Keratinocyte (primary cell): ENCODE results near the gene MCOLN3. TPM values are rescaled to one million over a fixed set of nuclear protein-coding genes. Genes with fewer than 3 reads are reported as not detected.

ENCODE experiments used
- DNase-seq: peaks from one replicate; pipeline ENCODE4 v3.0.0-alpha.2; 2011; ENCODE audit warnings: low read depth, missing footprints, low spot score
- FAIRE-seq: peaks from 2 replicates; lab custom pipeline; 2011; peaks lifted over from hg19 to GRCh38; lab: Jason Lieb, UNC
- H2AFZ ChIP-seq: 2 replicates; pipeline ENCODE4 v1.6.0; 2012; ENCODE audit warnings: low read length, control low read depth, inconsistent platforms; ENCODE audit not compliant: control insufficient read depth
- H3K27ac ChIP-seq: 2 replicates; pipeline ENCODE4 v1.5.1; 2011; ENCODE audit warnings: low read length; ENCODE audit not compliant: control insufficient read depth, insufficient read depth
- H3K27me3 ChIP-seq: 3 replicates; pipeline ENCODE4 v1.6.0; 2011; ENCODE audit warnings: low read length; ENCODE audit not compliant: control insufficient read depth, insufficient read depth; ENCODE audit errors: extremely low read depth
- H3K36me3 ChIP-seq, 2 experiments: 2 replicates in 1 of 2; 3 replicates in 1 of 2; pipeline ENCODE4 v1.5.1; 2011; ENCODE audit warnings: low read length in 2 of 2, mild to moderate bottlenecking in 1 of 2; ENCODE audit not compliant: control insufficient read depth in 2 of 2, insufficient read depth in 2 of 2; ENCODE audit errors: extremely low read depth in 1 of 2
- H3K4me1 ChIP-seq: 3 replicates; pipeline ENCODE4 v1.5.1; 2011; ENCODE audit warnings: low read length; ENCODE audit not compliant: control insufficient read depth, insufficient read depth; ENCODE audit errors: extremely low read depth
- H3K4me2 ChIP-seq: 3 replicates; pipeline ENCODE4 v1.6.0; 2011; ENCODE audit warnings: low read depth, low read length; ENCODE audit not compliant: control insufficient read depth, insufficient read depth; ENCODE audit errors: extremely low read depth
- H3K4me3 ChIP-seq, 3 experiments: fragments of 200-600 bp in 1 of 3; sonication (generic) in 1 of 3; 2 replicates in 2 of 3; 3 replicates in 1 of 3; pipeline ENCODE4 v1.5.1; 2011 to 2016; ENCODE audit warnings: low read length in 3 of 3, mild to moderate bottlenecking in 3 of 3, control low read depth in 2 of 3, inconsistent platforms in 1 of 3, low read depth in 1 of 3, mixed read lengths in 1 of 3, mixed run types in 1 of 3, moderate library complexity in 1 of 3; ENCODE audit not compliant: control insufficient read depth in 2 of 3, insufficient read depth in 2 of 3; ENCODE audit errors: extremely low read depth in 1 of 3
- H3K79me2 ChIP-seq: 2 replicates; pipeline ENCODE4 v1.6.0; 2012; ENCODE audit warnings: low read length; ENCODE audit not compliant: control insufficient read depth, insufficient read depth
- H3K9ac ChIP-seq: 3 replicates; pipeline ENCODE4 v1.6.0; 2011; ENCODE audit warnings: low read length; ENCODE audit not compliant: control insufficient read depth, insufficient read depth; ENCODE audit errors: extremely low read depth
- H3K9me1 ChIP-seq: 3 replicates; pipeline ENCODE4 v1.6.0; 2011; ENCODE audit warnings: low read length; ENCODE audit not compliant: control insufficient read depth, insufficient read depth; ENCODE audit errors: extremely low read depth
- H3K9me3 ChIP-seq: 2 replicates; pipeline ENCODE4 v1.5.1; 2012; ENCODE audit warnings: low read depth, low read length; ENCODE audit not compliant: control insufficient read depth
- H4K20me1 ChIP-seq: 3 replicates; pipeline ENCODE4 v1.6.0; 2011; ENCODE audit warnings: low read length; ENCODE audit not compliant: control insufficient read depth, insufficient read depth; ENCODE audit errors: extremely low read depth
- CTCF ChIP-seq, 3 experiments: IDR thresholded peaks in 1 of 3; conservative IDR thresholded peaks in 1 of 3; optimal IDR thresholded peaks in 1 of 3; 2 replicates in 2 of 3; 3 replicates in 1 of 3; pipeline versions ENCODE3 to v1.5.1; 2011; ENCODE audit warnings: low read length in 3 of 3, mild to moderate bottlenecking in 3 of 3, moderate library complexity in 2 of 3, control low read depth in 1 of 3, inconsistent platforms in 1 of 3; ENCODE audit not compliant: insufficient read depth in 2 of 3; ENCODE audit errors: extremely low read depth in 1 of 3
- EZH2 ChIP-seq: IDR thresholded peaks from one replicate; pipeline ENCODE4 v1.6.1; 2012; ENCODE audit warnings: inconsistent platforms, mild to moderate bottlenecking, low read length, moderate library complexity
- dilution Hi-C: fragments of 300-500 bp; cut with MboI; formaldehyde crosslinking; loops from one replicate; pipeline ENCODE4 v1.7.0; 2020; ENCODE audit warnings: low sequenced_read_pairs; ENCODE audit not compliant: extremely low pct_ligation_motif_present
- polyA plus RNA-seq, 5 experiments: library from polyadenylated mRNA; depleted of rRNA in 3 of 5; stranded (reverse) in 3 of 5; stranded (forward) in 1 of 5; unstranded in 1 of 5; fragments of >200 nt; gene quantifications; 1 replicate in 1 of 5; 2 replicates in 3 of 5; 3 replicates in 1 of 5; pipeline versions ENCODE4 v1.2.1 to v1.2.3, GENCODE V29; 2011 to 2012; ENCODE audit warnings: missing spikeins in 2 of 5, low read depth in 1 of 5, low replicate concordance in 1 of 5

Gene MCOLN3
- polyA plus RNA-seq, 1 donor (not counting 4 experiments of a cell fraction or from before 2014, with no cell fraction given), result 15.4 TPM

DNA sequence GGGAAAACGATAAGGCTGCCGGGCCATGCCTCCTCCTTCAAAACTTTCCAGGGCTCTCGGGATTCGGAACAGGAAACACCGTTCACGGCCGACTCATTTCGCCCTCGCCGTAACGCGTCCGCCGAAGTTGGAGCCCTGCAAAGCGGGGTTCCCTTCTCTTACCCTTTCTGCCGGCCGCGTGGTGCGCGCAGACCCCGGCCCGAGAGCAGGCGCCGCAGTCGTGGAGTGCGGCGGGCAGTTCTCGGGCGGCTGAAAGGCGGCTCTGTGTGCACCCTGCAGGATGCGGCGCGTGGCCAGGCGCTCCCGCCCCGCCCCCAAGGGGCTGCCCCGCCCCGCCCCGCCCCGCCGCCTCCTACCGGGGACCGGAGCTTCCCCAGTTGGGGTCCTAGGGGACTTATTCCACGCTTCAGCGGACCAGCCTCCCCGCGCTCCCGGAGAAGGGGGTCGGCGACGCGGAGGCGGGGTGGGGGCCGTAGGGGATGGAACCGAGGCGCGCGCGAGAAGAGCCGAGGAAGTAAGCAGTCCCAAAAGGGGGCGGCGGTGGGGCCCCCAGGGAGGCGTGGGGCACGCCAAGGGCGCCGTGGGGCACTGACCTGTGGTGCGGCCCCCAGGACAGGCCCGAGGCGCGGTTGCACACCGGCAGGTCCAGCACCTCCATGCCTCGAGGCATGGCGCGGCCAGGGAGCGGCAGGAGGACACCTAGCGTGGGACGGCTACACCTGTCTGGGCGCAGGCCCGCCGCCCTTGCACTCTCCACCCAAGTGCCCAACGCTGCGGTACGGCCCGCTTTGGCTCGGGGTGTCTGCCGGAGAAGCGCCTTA, 51.2 kb downstream of the MCOLN3 start, which contains the start of gene MCOLN2:
Gene MCOLN2 (minus strand): TSS at position 268 of the 821 bp plus-strand sequence. CDS start 241 bp downstream, at position 27.
- dilution Hi-C loops, result no loop called here
- H4K20me1 ChIP-seq, result no peaks in the 10 kb centered on the region
- TF ChIP-seq CTCF (optimal IDR thresholded peaks at IDR 0.05 in 1 of 3, IDR thresholded peaks at IDR 0.05 in 1 of 3, conservative IDR thresholded peaks at IDR 0.05 in 1 of 3; ENCODE audit: extremely low read depth in 1 of 3, insufficient read depth in 2 of 3, low read length in 3 of 3), result no peak
- TF ChIP-seq EZH2, result no peak
- H3K4me2 ChIP-seq, result peak within 1 kb of the TSS; percentile 91
- DNase-seq (no peak), FAIRE-seq (no peak)
- peaks cover 24% of the 10 kb centered on the region for H3K27me3 ChIP-seq
- peaks cover 6% of the 10 kb centered on the region for H3K4me1 ChIP-seq
- H3K79me2 ChIP-seq, result no peaks in the 10 kb centered on the region
- H3K36me3 ChIP-seq, result no peaks in the 10 kb centered on the region
- no peaks in the 10 kb centered on the region for H3K9me3 ChIP-seq
- H3K27ac ChIP-seq, result no peak within 1 kb of the TSS
- H3K9me1 ChIP-seq, result no peaks in the 10 kb centered on the region
- peak within 1 kb of the TSS; percentile 37 for H3K9ac ChIP-seq
- peak within 1 kb of the TSS; percentile 80 for H2AFZ ChIP-seq
- H3K4me3 ChIP-seq, result peak within 1 kb of the TSS; percentile 48 to 80 (median 58)

GRCh38 chr1:84995484-84996334, 52.6 kb downstream of the MCOLN3 start:
- Histone ChIP-seq H3K4me2 (no peak overlapping the region), H3K79me2 (no peaks in the 10 kb centered on the region), H3K9me1 (no peaks in the 10 kb centered on the region), H3K4me3 (no peak overlapping the region), H2AFZ (no peak overlapping the region), H3K4me1 (peaks cover 6% of the 10 kb centered on the region), H3K36me3 (no peaks in the 10 kb centered on the region), H4K20me1 (no peaks in the 10 kb centered on the region), H3K27me3 (peaks cover 21% of the 10 kb centered on the region), H3K9ac (no peak overlapping the region), H3K27ac (no peak overlapping the region), H3K9me3 (no peaks in the 10 kb centered on the region)
- TF ChIP-seq EZH2 (no peak), CTCF (optimal IDR thresholded peaks at IDR 0.05 in 1 of 3, IDR thresholded peaks at IDR 0.05 in 1 of 3, conservative IDR thresholded peaks at IDR 0.05 in 1 of 3; ENCODE audit: extremely low read depth in 1 of 3, insufficient read depth in 2 of 3, low read length in 3 of 3) (no peak)
- dilution Hi-C loops, result no loop called here
- no peak for FAIRE-seq
- no peak for DNase-seq
